Mesenchymal stem cell (in vitro differentiated cells and primary cell): Measurements from ENCODE around the gene KIR3DL1.
"Not testable (repeated sequence)": the region's sequence is repeated elsewhere in the genome, so short reads cannot be mapped to it uniquely, and the experiment has no call there.

Source experiments
- DNase-seq: peaks from one replicate; pipeline ENCODE4 v3.0.0-alpha.2; 2013
- H2AFZ ChIP-seq: one replicate; pipeline ENCODE4 v1.6.1; 2013; ENCODE audit warnings: low read depth, mild to moderate bottlenecking, control low read depth, inconsistent platforms, low read length, moderate library complexity
- H2AK5ac ChIP-seq: 2 replicates; pipeline ENCODE4 v1.6.1; 2013; ENCODE audit warnings: low read length, moderate library complexity, mild to moderate bottlenecking, inconsistent platforms; ENCODE audit not compliant: severe bottlenecking
- H2BK120ac ChIP-seq: one replicate; pipeline ENCODE4 v1.6.1; 2013; ENCODE audit warnings: low read depth, mild to moderate bottlenecking, inconsistent platforms, low read length, moderate library complexity
- H2BK12ac ChIP-seq, 2 experiments: one replicate each; pipeline ENCODE4 v1.6.1; 2013; ENCODE audit warnings: inconsistent platforms in 2 of 2, low read length in 2 of 2, mild to moderate bottlenecking in 2 of 2, moderate library complexity in 2 of 2, control low read depth in 1 of 2
- H2BK15ac ChIP-seq: one replicate; pipeline ENCODE4 v1.6.1; 2013; ENCODE audit warnings: mild to moderate bottlenecking, low read depth, inconsistent platforms; ENCODE audit not compliant: poor library complexity, severe bottlenecking
- H2BK5ac ChIP-seq: 2 replicates; pipeline ENCODE4 v1.6.1; 2013; ENCODE audit warnings: low read depth, mild to moderate bottlenecking, low read length, control low read depth, inconsistent platforms; ENCODE audit not compliant: poor library complexity, severe bottlenecking
- H3K14ac ChIP-seq, 2 experiments: one replicate each; pipeline ENCODE4 v1.6.1; 2013; ENCODE audit warnings: inconsistent platforms in 2 of 2, low read length in 2 of 2, control low read depth in 1 of 2, mild to moderate bottlenecking in 1 of 2, moderate library complexity in 1 of 2
- H3K18ac ChIP-seq, 2 experiments: one replicate each; pipeline ENCODE4 v1.6.1; 2013; ENCODE audit warnings: inconsistent platforms in 2 of 2, low read length in 2 of 2, control low read depth in 1 of 2, low read depth in 1 of 2, mild to moderate bottlenecking in 1 of 2
- H3K23ac ChIP-seq, 2 experiments: one replicate each; pipeline ENCODE4 v1.6.1; 2013; ENCODE audit warnings: inconsistent platforms in 2 of 2, low read length in 2 of 2, mild to moderate bottlenecking in 2 of 2, moderate library complexity in 2 of 2, control low read depth in 1 of 2
- H3K27ac ChIP-seq: 2 replicates; pipeline ENCODE4 v1.5.1; 2013; ENCODE audit warnings: mild to moderate bottlenecking, moderate library complexity, low read length, control low read depth, inconsistent platforms; ENCODE audit not compliant: poor library complexity, severe bottlenecking
- H3K27me3 ChIP-seq, 2 experiments: 2 replicates each; pipeline versions ENCODE4 v1.6.1 to v1.7.0; 2013; ENCODE audit warnings: low read length in 2 of 2, mild to moderate bottlenecking in 2 of 2, moderate library complexity in 2 of 2, control low read depth in 1 of 2, inconsistent platforms in 1 of 2; ENCODE audit not compliant: control insufficient read depth in 1 of 2, insufficient read depth in 1 of 2
- H3K36me3 ChIP-seq, 2 experiments: 2 replicates each; pipeline versions ENCODE4 v1.6.1 to v1.7.0; 2013; ENCODE audit warnings: low read length in 2 of 2, control low read depth in 1 of 2, inconsistent platforms in 1 of 2, low read depth in 1 of 2, mild to moderate bottlenecking in 1 of 2; ENCODE audit not compliant: insufficient read depth in 2 of 2, control insufficient read depth in 1 of 2
- H3K4ac ChIP-seq, 2 experiments: one replicate each; pipeline ENCODE4 v1.6.1; 2013; ENCODE audit warnings: inconsistent platforms in 2 of 2, low read length in 2 of 2, mild to moderate bottlenecking in 2 of 2, moderate library complexity in 2 of 2, control low read depth in 1 of 2, low read depth in 1 of 2
- H3K4me1 ChIP-seq: 2 replicates; pipeline ENCODE4 v1.6.1; 2013; ENCODE audit warnings: low read depth, low read length, control low read depth; ENCODE audit not compliant: control insufficient read depth, insufficient read depth
- H3K4me2 ChIP-seq: 2 replicates; pipeline ENCODE4 v1.6.1; 2013; ENCODE audit warnings: low read length, mild to moderate bottlenecking, inconsistent platforms; ENCODE audit not compliant: poor library complexity, severe bottlenecking
- H3K4me3 ChIP-seq, 2 experiments: 2 replicates each; pipeline versions ENCODE4 v1.5.1 to v1.7.0; 2013; ENCODE audit warnings: low read length in 2 of 2, mild to moderate bottlenecking in 2 of 2, control low read depth in 1 of 2, low read depth in 1 of 2; ENCODE audit not compliant: insufficient read depth in 1 of 2
- H3K79me1 ChIP-seq: replicated peaks from 2 replicates; pipeline ENCODE4 v1.6.1; 2013; ENCODE audit warnings: mild to moderate bottlenecking, control low read depth, low read length, inconsistent platforms; ENCODE audit not compliant: poor library complexity, severe bottlenecking
- H3K9ac ChIP-seq: 2 replicates; pipeline ENCODE4 v1.7.0; 2013; ENCODE audit warnings: mild to moderate bottlenecking, low read length, moderate library complexity
- H3K9me3 ChIP-seq: 2 replicates; pipeline ENCODE4 v1.7.0; 2013; ENCODE audit warnings: mild to moderate bottlenecking, low read length; ENCODE audit not compliant: control insufficient read depth
- H4K8ac ChIP-seq: one replicate; pipeline ENCODE4 v1.6.1; 2013; ENCODE audit warnings: inconsistent platforms, mild to moderate bottlenecking, low read length, moderate library complexity
- H4K91ac ChIP-seq: one replicate; pipeline ENCODE4 v1.6.1; 2013; ENCODE audit warnings: mild to moderate bottlenecking, low read length, inconsistent platforms
- WGBS: methylation state at CpG from one replicate; pipeline ENCODE4 v1.1.7; 2013; ENCODE audit warnings: mixed read lengths; 5-methylcytosine and 5-hydroxymethylcytosine counted together

The KIR3DL1 gene

DNA sequence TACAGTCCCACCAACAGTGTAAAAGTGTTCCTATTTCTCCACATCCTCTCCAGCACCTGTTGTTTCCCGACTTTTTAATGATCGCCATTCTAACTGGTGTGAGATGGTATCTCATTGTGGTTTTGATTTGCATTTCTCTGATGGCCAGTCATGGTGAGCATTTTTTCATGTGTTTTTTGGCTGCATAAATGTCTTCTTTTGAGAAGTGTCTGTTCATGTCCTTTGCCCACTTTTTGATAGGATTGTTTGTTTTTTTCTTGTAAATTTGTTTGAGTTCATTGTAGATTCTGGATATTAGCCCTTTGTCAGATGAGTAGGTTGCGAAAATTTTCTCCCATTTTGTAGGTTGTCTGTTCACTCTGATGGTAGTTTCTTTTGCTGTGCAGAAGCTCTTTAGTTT is 47.2 kb downstream of the KIR3DL1 start:
- H3K14ac ChIP-seq, H3K4me1 ChIP-seq, H2AFZ ChIP-seq, H2BK120ac ChIP-seq, H3K27ac ChIP-seq, H3K27me3 ChIP-seq, DNase-seq, H4K8ac ChIP-seq, H3K79me1 ChIP-seq, H2BK12ac ChIP-seq, H2BK5ac ChIP-seq, H3K36me3 ChIP-seq, H2AK5ac ChIP-seq, H2BK15ac ChIP-seq, H3K4me2 ChIP-seq, H3K9me3 ChIP-seq, H3K4ac ChIP-seq, H3K23ac ChIP-seq, H3K9ac ChIP-seq, H4K91ac ChIP-seq, H3K4me3 ChIP-seq, H3K18ac ChIP-seq: not testable (repeated sequence)
- WGBS: no CpG with 5 or more reads among the region's 3 CpGs

GRCh38 chr19:54871696-54872095 is 55.4 kb downstream of the KIR3DL1 start:
- Histone ChIP-seq H3K23ac (no peak overlapping the region), H2AK5ac (no peak overlapping the region), H3K79me1 (no peaks in the 10 kb centered on the region), H3K4me3 (no peak overlapping the region), H3K36me3 (no peaks in the 10 kb centered on the region), H2BK12ac (no peak overlapping the region), H2BK120ac (no peak overlapping the region), H4K8ac (no peak overlapping the region), H2AFZ (no peak overlapping the region), H3K4ac (no peak overlapping the region), H3K4me2 (no peak overlapping the region), H3K4me1 (no peaks in the 10 kb centered on the region), H2BK15ac (no peak overlapping the region), H3K9me3 (peaks cover 8% of the 10 kb centered on the region), H3K18ac (no peak overlapping the region), H3K14ac (no peak overlapping the region), H2BK5ac (no peak overlapping the region), H3K9ac (no peak overlapping the region), H3K27me3 (no peaks in the 10 kb centered on the region), H4K91ac (no peak overlapping the region), H3K27ac (no peak overlapping the region)
- WGBS: 83% methylated on average over 3 of the region's 3 CpGs
- DNase-seq: no peak

DNA sequence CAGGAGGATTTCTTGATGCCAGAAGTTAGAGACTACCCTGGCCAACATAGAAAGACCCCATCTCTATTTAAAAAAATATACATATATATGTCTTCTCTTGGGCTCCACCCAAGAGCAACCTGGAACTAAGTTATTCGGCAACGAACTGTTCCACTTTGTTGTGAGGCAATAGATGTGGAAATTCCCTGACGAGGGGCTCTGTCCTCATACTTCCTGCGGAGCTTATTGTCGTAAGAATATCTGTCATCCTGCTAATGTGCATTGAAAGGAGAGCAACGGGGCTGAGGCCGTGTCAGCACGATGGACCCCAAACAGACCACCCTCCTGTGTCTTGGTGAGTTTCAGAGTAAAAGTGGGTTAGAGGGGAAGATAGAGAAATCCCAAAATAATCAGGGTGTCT is 57.7 kb downstream of the KIR3DL1 start, which contains the start of gene FCAR:
Gene FCAR, plus strand, starts transcription at position 246 of the 400 bp plus-strand sequence. Its CDS starts 55 bp downstream, at position 301.
- H4K91ac ChIP-seq: no peak within 1 kb of the TSS
- no peaks in the 10 kb centered on the region for H3K4me1 ChIP-seq
- no peaks in the 10 kb centered on the region for H3K79me1 ChIP-seq
- no peaks in the 10 kb centered on the region for H3K36me3 ChIP-seq
- no peak within 1 kb of the TSS for H2BK5ac ChIP-seq
- no peak within 1 kb of the TSS for H2BK12ac ChIP-seq
- no peak within 1 kb of the TSS for H3K4me3 ChIP-seq
- WGBS: 81% methylated on average over 8 of the region's 8 CpGs
- peaks cover 8% of the 10 kb centered on the region for H3K9me3 ChIP-seq
- H3K4ac ChIP-seq: no peak within 1 kb of the TSS
- H3K27ac ChIP-seq: no peak within 1 kb of the TSS
- H4K8ac ChIP-seq: no peak within 1 kb of the TSS
- no peak within 1 kb of the TSS for H3K23ac ChIP-seq
- H2BK120ac ChIP-seq: no peak within 1 kb of the TSS
- no peaks in the 10 kb centered on the region for H3K27me3 ChIP-seq
- no peak for DNase-seq
- H3K9ac ChIP-seq: no peak within 1 kb of the TSS
- no peak within 1 kb of the TSS for H2AK5ac ChIP-seq
- H2AFZ ChIP-seq: no peak within 1 kb of the TSS
- no peak within 1 kb of the TSS for H3K4me2 ChIP-seq
- H2BK15ac ChIP-seq: no peak within 1 kb of the TSS
- H3K14ac ChIP-seq: no peak within 1 kb of the TSS
- no peak within 1 kb of the TSS for H3K18ac ChIP-seq

GRCh38 chr19:54875506-54875905 is 59.2 kb downstream of the KIR3DL1 start:
- Histone ChIP-seq H3K4me3 (no peak overlapping the region), H2BK12ac (no peak overlapping the region), H3K14ac (no peak overlapping the region), H4K8ac (no peak overlapping the region), H2BK5ac (no peak overlapping the region), H3K9ac (no peak overlapping the region), H3K36me3 (no peaks in the 10 kb centered on the region), H3K4ac (no peak overlapping the region), H4K91ac (no peak overlapping the region), H3K18ac (no peak overlapping the region), H3K9me3 (peaks cover 5% of the 10 kb centered on the region), H2AK5ac (no peak overlapping the region), H2BK15ac (no peak overlapping the region), H2AFZ (no peak overlapping the region), H2BK120ac (no peak overlapping the region), H3K4me2 (no peak overlapping the region), H3K27me3 (no peaks in the 10 kb centered on the region), H3K4me1 (no peaks in the 10 kb centered on the region), H3K79me1 (no peaks in the 10 kb centered on the region), H3K23ac (no peak overlapping the region), H3K27ac (no peak overlapping the region)
- WGBS: 48% methylated on average over 1 of the region's 2 CpGs
- no peak for DNase-seq
